OCI-LY7 (cell line): ENCODE data around the gene TMBIM1. TPM values are rescaled to one million over a fixed set of nuclear protein-coding genes. Genes with fewer than 3 reads are reported as not detected.

Experiments
- BruUV-seq: library from RNA; stranded (reverse); fragments of 400-500 nt; replicated peaks from 2 replicates; lab custom pipeline; 2021; lab: Mats Ljungman, UMichigan
- CTCF ChIA-PET: fragments of 300-600 bp; sonication (Branson Sonifier 250); formaldehyde crosslinking; loops from one replicate; lab custom pipeline; 2022; ENCODE audit warnings: antibody characterized with exemption; ENCODE audit not compliant: unreplicated experiment; lab: Charles Lee
- POLR2A ChIA-PET: fragments of 300-600 bp; sonication (Branson Sonifier 250); formaldehyde crosslinking; loops from one replicate; lab custom pipeline; 2022; ENCODE audit warnings: antibody characterized with exemption; lab: Charles Lee
- DNase-seq: peaks from one replicate; pipeline ENCODE4 v3.0.0-alpha.2; 2015; ENCODE audit warnings: low spot score
- H2AFZ ChIP-seq: fragments of 200-600 bp; sonication (generic), shearing (Covaris generic); 2 replicates; pipeline ENCODE4 v1.6.1; 2014; ENCODE audit warnings: mild to moderate bottlenecking, antibody characterized with exemption, low read length, moderate library complexity
- H3K27ac ChIP-seq: fragments of 200-600 bp; sonication (generic); 2 replicates; pipeline ENCODE4 v1.5.1; 2014; ENCODE audit warnings: mixed run types, low read depth, mild to moderate bottlenecking, moderate library complexity, low read length, inconsistent platforms; ENCODE audit not compliant: poor library complexity, severe bottlenecking
- H3K36me3 ChIP-seq: fragments of 200-600 bp; sonication (generic); 2 replicates; pipeline ENCODE4 v1.6.1; 2014; ENCODE audit warnings: mild to moderate bottlenecking, antibody characterized with exemption, low read length, moderate library complexity, mixed read lengths; ENCODE audit not compliant: insufficient read depth
- H3K4me1 ChIP-seq: fragments of 200-600 bp; sonication (generic); 2 replicates; pipeline ENCODE4 v1.5.1; 2014; ENCODE audit warnings: mild to moderate bottlenecking, low read length; ENCODE audit not compliant: insufficient read depth, poor library complexity, severe bottlenecking
- H3K4me2 ChIP-seq: fragments of 200-600 bp; sonication (generic); 2 replicates; pipeline ENCODE4 v1.6.1; 2014; ENCODE audit warnings: mild to moderate bottlenecking, low read length
- H3K4me3 ChIP-seq: fragments of 200-600 bp; sonication (generic); 2 replicates; pipeline ENCODE4 v1.5.1; 2014; ENCODE audit warnings: mild to moderate bottlenecking, low read depth, low read length; ENCODE audit not compliant: poor library complexity, severe bottlenecking
- H3K79me2 ChIP-seq: fragments of 200-600 bp; sonication (generic); 2 replicates; pipeline ENCODE4 v1.6.1; 2016; ENCODE audit warnings: low read depth, mild to moderate bottlenecking, low read length, moderate library complexity, mixed read lengths; ENCODE audit not compliant: insufficient read depth
- H3K9me2 ChIP-seq: fragments of 200-600 bp; sonication (generic); 2 replicates; pipeline ENCODE4 v1.6.1; 2016; ENCODE audit warnings: mild to moderate bottlenecking, low read length, mixed read lengths; ENCODE audit not compliant: insufficient read depth
- H3K9me3 ChIP-seq: fragments of 200-600 bp; sonication (generic); 2 replicates; pipeline ENCODE4 v1.6.1; 2014; ENCODE audit warnings: mild to moderate bottlenecking, mixed run types, low read length, mixed read lengths
- H4K20me1 ChIP-seq: fragments of 200-600 bp; sonication (generic); 2 replicates; pipeline ENCODE4 v1.6.1; 2014; ENCODE audit warnings: mild to moderate bottlenecking, antibody characterized with exemption, low read length, moderate library complexity, mixed read lengths; ENCODE audit not compliant: insufficient read depth
- CTCF ChIP-seq: fragments of 200-600 bp; sonication (generic); conservative IDR thresholded peaks from 2 replicates; pipeline ENCODE4 v1.5.1; 2014; ENCODE audit warnings: mild to moderate bottlenecking, antibody characterized with exemption, low read length, moderate library complexity, mixed read lengths
- EZH2phosphoT487 ChIP-seq: fragments of 200-600 bp; sonication (generic); IDR thresholded peaks from 2 replicates; pipeline ENCODE4 v1.6.1; 2018; ENCODE audit warnings: low read depth, borderline replicate concordance, mild to moderate bottlenecking, mixed run types, antibody characterized with exemption, low read length, moderate library complexity, mixed read lengths
- intact Hi-C: fragments of 100-400 bp; cut with micrococcal nuclease; formaldehyde crosslinking; loops from one replicate; pipeline ENCODE4 v1.10.0; 2022; ENCODE audit not compliant: unreplicated experiment
- total RNA-seq, 2 experiments: library from RNA; depleted of rRNA in 1 of 2; stranded (reverse); fragments of >200 nt in 1 of 2; shearing (Covaris generic) in 1 of 2; gene quantifications; 2 replicates each; pipeline ENCODE4 v1.2.3, GENCODE V29; 2014 to 2022

The TMBIM1 gene
- total RNA-seq, 2 experiments from 2014 or later: 27.6 to 30.3 TPM

GRCh38 chr2:218264773-218265561 lies 27.3 kb downstream of the TMBIM1 start:
- no peaks in the 10 kb centered on the region for H3K9me3 ChIP-seq
- no peak for DNase-seq
- TF ChIP-seq CTCF: no peak
- intact Hi-C loops: no loop called here
- H2AFZ ChIP-seq: no peak overlapping the region
- peaks cover 30% of the 10 kb centered on the region for H3K36me3 ChIP-seq
- no peak overlapping the region for H3K4me3 ChIP-seq
- CTCF ChIA-PET: no interaction called here
- POLR2A ChIA-PET: interaction anchor here (0.6 kb wide), 1 partner anchor 161 kb away, joined by 4 read pairs; no protein-coding TSS in a partner anchor
- no peaks in the 10 kb centered on the region for H4K20me1 ChIP-seq
- peaks cover 17% of the 10 kb centered on the region for H3K4me1 ChIP-seq
- H3K79me2 ChIP-seq: peaks cover 6% of the 10 kb centered on the region; the same call in 1 of the 2 replicates
- H3K9me2 ChIP-seq: no peaks in the 10 kb centered on the region
- H3K4me2 ChIP-seq: no peak overlapping the region
- H3K27ac ChIP-seq: no peak overlapping the region
- BruUV-seq: no TSS peak

DNA sequence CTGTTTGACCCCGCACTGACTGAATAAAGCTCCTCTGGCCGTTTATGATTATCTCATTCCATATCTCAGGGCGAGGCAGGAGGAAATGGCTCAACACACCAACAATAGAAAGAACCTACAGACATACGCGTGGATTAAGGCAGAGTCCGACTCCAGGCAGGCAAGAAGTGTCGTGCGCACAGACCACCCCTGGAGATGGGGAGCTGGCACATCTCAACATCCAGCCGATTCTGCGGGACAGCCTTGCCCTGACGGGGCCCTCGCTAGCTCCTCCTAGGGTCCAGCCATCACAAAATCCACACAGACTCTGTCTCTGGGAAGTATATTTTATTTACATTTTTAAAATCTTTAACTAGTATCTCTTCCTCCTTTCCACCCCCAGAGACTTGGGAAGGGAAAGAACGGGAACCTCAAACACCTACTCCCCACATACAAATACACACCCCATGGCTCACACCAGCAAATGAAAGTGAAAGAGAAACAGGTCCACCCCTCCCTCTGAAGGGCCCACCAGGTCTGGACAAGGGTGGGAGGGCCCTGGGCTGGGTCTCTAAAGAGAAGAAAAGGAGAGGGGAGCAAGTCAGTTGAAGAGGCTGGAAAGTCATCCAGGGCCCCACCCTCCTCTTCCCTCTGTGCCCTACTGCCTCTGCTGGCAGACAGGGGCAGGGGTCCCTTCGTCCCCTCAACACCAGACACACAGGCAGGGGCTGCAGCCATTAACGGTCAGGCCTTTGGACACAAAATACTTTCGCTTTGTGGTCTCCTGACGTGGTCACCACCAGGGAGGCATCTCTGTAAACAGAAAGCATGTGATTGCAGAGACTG lies 28.3 kb downstream of the TMBIM1 start:
- H2AFZ ChIP-seq: no peak overlapping the region
- ChIA-PET POLR2A (no interaction called here), CTCF (no interaction called here)
- H4K20me1 ChIP-seq: no peaks in the 10 kb centered on the region
- no peak overlapping the region for H3K4me2 ChIP-seq
- no peaks in the 10 kb centered on the region for H3K9me3 ChIP-seq
- H3K4me3 ChIP-seq: no peak overlapping the region
- intact Hi-C loops: no loop called here
- H3K79me2 ChIP-seq: peaks cover 2% of the 10 kb centered on the region; the same call in 1 of the 2 replicates
- H3K9me2 ChIP-seq: no peaks in the 10 kb centered on the region
- peaks cover 26% of the 10 kb centered on the region for H3K4me1 ChIP-seq
- H3K36me3 ChIP-seq: peaks cover 30% of the 10 kb centered on the region
- DNase-seq: no peak
- TSS peak; percentile 83 for BruUV-seq
- TF ChIP-seq EZH2phosphoT487 (no peak), CTCF (peak; percentile 49)
- H3K27ac ChIP-seq: no peak overlapping the region
